Upper lobe of left lung (tissue), 4 donors: Measurements from ENCODE around the gene CLHC1.

Experiments used
- POLR2A ChIP-seq, 4 donors: fragments of 450-650 bp; IDR thresholded peaks; one replicate each; pipeline ENCODE4 v1.5.1; 2016 to 2017; ENCODE audit warnings: antibody characterized with exemption in 4 of 4, mild to moderate bottlenecking in 2 of 4
- POLR2AphosphoS5 ChIP-seq, 2 donors: sonication (generic); formaldehyde crosslinking; IDR thresholded peaks; one replicate each; pipeline ENCODE4 v1.5.1; 2017; ENCODE audit warnings: antibody characterized with exemption in 2 of 2
- TF ChIP-seq, protein P1 (sequence below), 6 experiments: fragments of 450-650 bp in 4 of 6; fragments of 200-600 bp in 2 of 6; sonication (generic) in 2 of 6; IDR thresholded peaks; one replicate each; pipeline ENCODE4 v1.5.1; 2016 to 2019; ENCODE audit warnings: antibody characterized with exemption in 6 of 6

DNA sequence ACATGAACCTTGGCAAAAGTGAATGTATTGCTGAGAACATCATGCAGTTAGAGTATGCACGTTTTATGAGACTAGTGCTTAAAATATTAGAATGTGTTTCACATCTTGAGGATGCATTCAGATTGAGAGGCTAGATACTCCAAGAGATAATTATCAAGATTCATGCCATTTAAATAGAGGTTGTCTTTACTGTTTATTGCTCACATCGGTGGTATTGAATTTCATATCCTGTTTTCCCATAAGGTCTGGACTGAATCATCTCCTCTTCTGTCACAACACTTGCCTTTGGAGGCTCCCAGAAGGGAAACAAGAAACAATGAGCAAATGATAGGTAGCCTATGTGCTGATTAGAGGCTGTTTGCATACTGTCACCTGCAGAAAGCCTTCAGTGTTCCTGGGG, 83.8 kb downstream of the CLHC1 start:
- TF ChIP-seq, protein P1, sequence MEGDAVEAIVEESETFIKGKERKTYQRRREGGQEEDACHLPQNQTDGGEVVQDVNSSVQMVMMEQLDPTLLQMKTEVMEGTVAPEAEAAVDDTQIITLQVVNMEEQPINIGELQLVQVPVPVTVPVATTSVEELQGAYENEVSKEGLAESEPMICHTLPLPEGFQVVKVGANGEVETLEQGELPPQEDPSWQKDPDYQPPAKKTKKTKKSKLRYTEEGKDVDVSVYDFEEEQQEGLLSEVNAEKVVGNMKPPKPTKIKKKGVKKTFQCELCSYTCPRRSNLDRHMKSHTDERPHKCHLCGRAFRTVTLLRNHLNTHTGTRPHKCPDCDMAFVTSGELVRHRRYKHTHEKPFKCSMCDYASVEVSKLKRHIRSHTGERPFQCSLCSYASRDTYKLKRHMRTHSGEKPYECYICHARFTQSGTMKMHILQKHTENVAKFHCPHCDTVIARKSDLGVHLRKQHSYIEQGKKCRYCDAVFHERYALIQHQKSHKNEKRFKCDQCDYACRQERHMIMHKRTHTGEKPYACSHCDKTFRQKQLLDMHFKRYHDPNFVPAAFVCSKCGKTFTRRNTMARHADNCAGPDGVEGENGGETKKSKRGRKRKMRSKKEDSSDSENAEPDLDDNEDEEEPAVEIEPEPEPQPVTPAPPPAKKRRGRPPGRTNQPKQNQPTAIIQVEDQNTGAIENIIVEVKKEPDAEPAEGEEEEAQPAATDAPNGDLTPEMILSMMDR (IDR thresholded peaks at IDR 0.05): no peak
- TF ChIP-seq POLR2A (IDR thresholded peaks at IDR 0.05) (no peak), POLR2AphosphoS5 (IDR thresholded peaks at IDR 0.05) (peak in 1 of 2 donors; percentile 39)
